Liver (tissue), 9 donors: ENCODE results near the gene ATP1B2. TPM values are rescaled to one million over a fixed set of nuclear protein-coding genes. Genes with fewer than 3 reads are reported as not detected.

ENCODE experiments used
- DNase-seq: peaks from one replicate; pipeline ENCODE4 v3.0.0-alpha.2; 2017; ENCODE audit warnings: low spot score
- H3K27ac ChIP-seq, 2 donors: one replicate each; pipeline ENCODE4 v1.7.0; 2013; ENCODE audit warnings: inconsistent platforms in 2 of 2, low read length in 2 of 2, control low read depth in 1 of 2, low read depth in 1 of 2, mild to moderate bottlenecking in 1 of 2
- H3K27me3 ChIP-seq, 4 donors: one replicate each; pipeline versions ENCODE4 v1.6.1 to v1.7.0; 2013; ENCODE audit warnings: low read length in 3 of 4, inconsistent platforms in 1 of 4, mild to moderate bottlenecking in 1 of 4, moderate library complexity in 1 of 4; ENCODE audit not compliant: control insufficient read depth in 4 of 4, insufficient read depth in 4 of 4
- H3K36me3 ChIP-seq, 4 donors: one replicate each; pipeline versions ENCODE4 v1.6.1 to v1.7.0; 2013; ENCODE audit warnings: low read length in 3 of 4, mild to moderate bottlenecking in 3 of 4, low read depth in 1 of 4, moderate library complexity in 1 of 4; ENCODE audit not compliant: control insufficient read depth in 4 of 4, insufficient read depth in 3 of 4
- H3K4me1 ChIP-seq, 4 donors: one replicate each; pipeline versions ENCODE4 v1.6.1 to v1.7.0; 2013; ENCODE audit warnings: low read length in 3 of 4, mild to moderate bottlenecking in 3 of 4, moderate library complexity in 1 of 4; ENCODE audit not compliant: control insufficient read depth in 4 of 4, insufficient read depth in 4 of 4
- H3K4me3 ChIP-seq, 3 donors: one replicate each; pipeline versions ENCODE4 v1.6.1 to v1.7.0; 2013; ENCODE audit warnings: low read length in 3 of 3, control low read depth in 1 of 3, low read depth in 1 of 3, mild to moderate bottlenecking in 1 of 3
- H3K9ac ChIP-seq, 2 donors: one replicate each; pipeline ENCODE4 v1.7.0; 2013; ENCODE audit warnings: low read length in 2 of 2, mild to moderate bottlenecking in 2 of 2, moderate library complexity in 2 of 2, control low read depth in 1 of 2, low read depth in 1 of 2
- H3K9me3 ChIP-seq, 4 donors: one replicate each; pipeline versions ENCODE4 v1.6.1 to v1.7.0; 2013; ENCODE audit warnings: low read length in 3 of 4; ENCODE audit not compliant: control insufficient read depth in 4 of 4
- EGR1 ChIP-seq, 2 donors: IDR thresholded peaks; 2 replicates each; pipeline ENCODE4 v1.6.1; 2016 to 2018; ENCODE audit warnings: antibody characterized with exemption in 2 of 2, low read depth in 2 of 2
- FOXA1 ChIP-seq: IDR thresholded peaks from 2 replicates; pipeline ENCODE4 v1.6.1; 2016; ENCODE audit warnings: antibody characterized with exemption
- FOXA2 ChIP-seq: IDR thresholded peaks from 2 replicates; pipeline ENCODE4 v1.6.1; 2016; ENCODE audit warnings: antibody characterized with exemption
- GABPA ChIP-seq, 2 donors: IDR thresholded peaks in 1 of 2; conservative IDR thresholded peaks in 1 of 2; 2 replicates each; pipeline ENCODE4 v1.6.1; 2016; ENCODE audit warnings: antibody characterized with exemption in 2 of 2, mild to moderate bottlenecking in 1 of 2, moderate library complexity in 1 of 2
- HNF4A ChIP-seq, 2 donors: conservative IDR thresholded peaks; 2 replicates each; pipeline ENCODE4 v1.6.1; 2016; ENCODE audit warnings: antibody characterized with exemption in 2 of 2, mild to moderate bottlenecking in 2 of 2
- HNF4G ChIP-seq: IDR thresholded peaks from 2 replicates; pipeline ENCODE4 v1.6.1; 2016; ENCODE audit warnings: antibody characterized with exemption
- JUND ChIP-seq, 2 donors: IDR thresholded peaks; 2 replicates each; pipeline ENCODE4 v1.6.1; 2016; ENCODE audit warnings: antibody characterized with exemption in 2 of 2
- NR2F2 ChIP-seq: IDR thresholded peaks from 2 replicates; pipeline ENCODE4 v1.6.1; 2016; ENCODE audit warnings: antibody characterized with exemption
- RAD21 ChIP-seq, 2 donors: IDR thresholded peaks; 2 replicates each; pipeline ENCODE4 v1.6.1; 2016; ENCODE audit warnings: antibody characterized with exemption in 2 of 2, mild to moderate bottlenecking in 2 of 2
- RXRA ChIP-seq, 2 donors: IDR thresholded peaks; 2 replicates each; pipeline ENCODE4 v1.6.1; 2017 to 2018; ENCODE audit warnings: antibody characterized with exemption in 2 of 2, mild to moderate bottlenecking in 1 of 2
- SP1 ChIP-seq: IDR thresholded peaks from 2 replicates; pipeline ENCODE4 v1.6.1; 2018; ENCODE audit warnings: antibody characterized with exemption, mild to moderate bottlenecking
- TAF1 ChIP-seq: conservative IDR thresholded peaks from 2 replicates; pipeline ENCODE4 v1.6.1; 2016; ENCODE audit warnings: antibody characterized with exemption, mild to moderate bottlenecking
- YY1 ChIP-seq: IDR thresholded peaks from 2 replicates; pipeline ENCODE4 v1.6.1; 2016; ENCODE audit warnings: antibody characterized with exemption, mild to moderate bottlenecking
- WGBS: extraction: QIAGEN DNeasy Blood & Tissue Kit; methylation state at CpG from one replicate; pipeline ENCODE4 v1.1.7; 2013; 5-methylcytosine and 5-hydroxymethylcytosine counted together
- polyA plus RNA-seq, 2 donors: library from polyadenylated mRNA; stranded (reverse) in 1 of 2; unstranded in 1 of 2; fragments of 200-250 nt in 1 of 2; fragments of >200 nt in 1 of 2; fragmentation: Nextera tagmentation in 1 of 2; extraction: Ambion mirVana in 1 of 2; gene quantifications; one replicate each; pipeline versions ENCODE4 v1.2.1 to v1.2.3, GENCODE V29; 2013 to 2015
- total RNA-seq, 2 donors: library from RNA; depleted of rRNA; stranded (reverse); fragments of >200 nt; gene quantifications; one replicate each; pipeline ENCODE4 v1.2.3, GENCODE V29; 2014
- TF ChIP-seq, protein P1 (sequence below): IDR thresholded peaks from 2 replicates; pipeline ENCODE4 v1.6.1; 2016; ENCODE audit warnings: antibody characterized with exemption
- TF ChIP-seq, protein P2 (sequence below): IDR thresholded peaks from 2 replicates; pipeline ENCODE4 v1.6.1; 2016; ENCODE audit warnings: antibody characterized with exemption
- TF ChIP-seq, protein P3 (sequence below): fragments of 150-350 bp; IDR thresholded peaks from 2 replicates; pipeline ENCODE4 v1.5.1; 2017; ENCODE audit warnings: improper control_type of control experiment, low read depth, low read length; ENCODE audit not compliant: missing input control
- TF ChIP-seq, protein P4 (sequence below): IDR thresholded peaks from 2 replicates; pipeline ENCODE4 v1.6.1; 2016; ENCODE audit warnings: antibody characterized with exemption
- TF ChIP-seq, protein P5 (sequence below): IDR thresholded peaks from 2 replicates; pipeline ENCODE4 v1.6.1; 2016; ENCODE audit warnings: antibody characterized with exemption, mild to moderate bottlenecking
- donor health status: healthy.
- donor health status: healthy.
- donor health status: healthy.
- donor health status: healthy.
- donor health status: healthy.

ATP1B2 gene
- total and polyA plus RNA-seq, 4 donors, result 0.33 to 8.3 (median 2.0) TPM

DNA sequence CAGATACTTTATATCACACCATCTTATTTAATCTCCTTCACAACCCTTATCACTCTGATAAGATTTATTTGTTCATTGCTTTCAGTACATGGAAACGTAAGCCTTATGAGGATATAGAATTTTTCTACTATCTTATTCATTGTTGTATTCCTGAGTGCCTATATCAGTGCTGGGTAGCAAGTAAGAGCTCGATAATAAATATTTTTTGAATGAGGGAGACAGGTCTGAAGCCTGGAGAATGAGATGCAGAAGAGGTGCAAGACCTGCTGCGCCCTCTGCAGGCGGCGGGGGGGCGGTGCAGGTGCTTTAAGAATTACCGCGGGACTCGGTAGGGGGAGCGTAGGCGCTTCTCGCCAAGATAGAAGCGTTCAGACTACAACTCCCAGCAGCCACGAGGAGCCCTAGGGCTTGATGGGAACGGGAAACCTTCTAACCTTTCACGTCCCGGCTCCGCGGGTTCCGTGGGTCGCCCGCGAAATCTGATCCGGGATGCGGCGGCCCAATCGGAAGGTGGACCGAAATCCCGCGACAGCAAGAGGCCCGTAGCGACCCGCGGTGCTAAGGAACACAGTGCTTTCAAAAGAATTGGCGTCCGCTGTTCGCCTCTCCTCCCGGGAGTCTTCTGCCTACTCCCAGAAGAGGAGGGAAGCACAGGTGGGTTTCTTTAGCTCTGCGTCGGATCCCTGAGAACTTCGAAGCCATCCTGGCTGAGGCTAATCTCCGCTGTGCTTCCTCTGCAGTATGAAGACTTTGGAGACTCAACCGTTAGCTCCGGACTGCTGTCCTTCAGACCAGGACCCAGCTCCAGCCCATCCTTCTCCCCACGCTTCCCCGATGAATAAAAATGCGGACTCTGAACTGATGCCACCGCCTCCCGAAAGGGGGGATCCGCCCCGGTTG lies 37.4 kb downstream of the ATP1B2 start, which contains the start of gene WRAP53:
TSS of gene WRAP53 (plus strand) at position 570 of the 900 bp plus-strand sequence. CDS start at position 742, 172 bp downstream.
- Histone ChIP-seq H3K9ac (peak within 1 kb of the TSS; percentile 93 to 98), H3K9me3 (no peaks in the 10 kb centered on the region), H3K4me3 (peak within 1 kb of the TSS; percentile 84 to 100 (median 85)), H3K27me3 (no peaks in the 10 kb centered on the region), H3K4me1 (peaks cover 4 to 31% (median 24%) of the 10 kb centered on the region in 4 donors), H3K27ac (peak within 1 kb of the TSS; percentile 93 to 98), H3K36me3 (no peaks in the 10 kb centered on the region)
- TF ChIP-seq HNF4A (conservative IDR thresholded peaks at IDR 0.05) (peak in 1 of 2 donors; percentile 30), EGR1 (IDR thresholded peaks at IDR 0.05; ENCODE audit: low read depth in 2 of 2) (no peak), HNF4G (peak; percentile 39), FOXA2 (no peak), RXRA (IDR thresholded peaks at IDR 0.05) (peak; percentile 59 to 61), TAF1 (peak; percentile 24), RAD21 (IDR thresholded peaks at IDR 0.05) (peak; percentile 92 to 93), JUND (IDR thresholded peaks at IDR 0.05) (peak in 1 of 2 donors; percentile 51), GABPA (IDR thresholded peaks at IDR 0.05 in 1 of 2, conservative IDR thresholded peaks at IDR 0.05 in 1 of 2) (peak; percentile 27 to 85), YY1 (no peak), NR2F2 (peak; percentile 92), SP1 (peak; percentile 79), FOXA1 (no peak)
- TF ChIP-seq, protein P1, sequence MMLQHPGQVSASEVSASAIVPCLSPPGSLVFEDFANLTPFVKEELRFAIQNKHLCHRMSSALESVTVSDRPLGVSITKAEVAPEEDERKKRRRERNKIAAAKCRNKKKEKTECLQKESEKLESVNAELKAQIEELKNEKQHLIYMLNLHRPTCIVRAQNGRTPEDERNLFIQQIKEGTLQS, result peak; percentile 50
- TF ChIP-seq, protein P2, sequence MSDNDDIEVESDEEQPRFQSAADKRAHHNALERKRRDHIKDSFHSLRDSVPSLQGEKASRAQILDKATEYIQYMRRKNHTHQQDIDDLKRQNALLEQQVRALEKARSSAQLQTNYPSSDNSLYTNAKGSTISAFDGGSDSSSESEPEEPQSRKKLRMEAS, result peak; percentile 85
- TF ChIP-seq, protein P3, sequence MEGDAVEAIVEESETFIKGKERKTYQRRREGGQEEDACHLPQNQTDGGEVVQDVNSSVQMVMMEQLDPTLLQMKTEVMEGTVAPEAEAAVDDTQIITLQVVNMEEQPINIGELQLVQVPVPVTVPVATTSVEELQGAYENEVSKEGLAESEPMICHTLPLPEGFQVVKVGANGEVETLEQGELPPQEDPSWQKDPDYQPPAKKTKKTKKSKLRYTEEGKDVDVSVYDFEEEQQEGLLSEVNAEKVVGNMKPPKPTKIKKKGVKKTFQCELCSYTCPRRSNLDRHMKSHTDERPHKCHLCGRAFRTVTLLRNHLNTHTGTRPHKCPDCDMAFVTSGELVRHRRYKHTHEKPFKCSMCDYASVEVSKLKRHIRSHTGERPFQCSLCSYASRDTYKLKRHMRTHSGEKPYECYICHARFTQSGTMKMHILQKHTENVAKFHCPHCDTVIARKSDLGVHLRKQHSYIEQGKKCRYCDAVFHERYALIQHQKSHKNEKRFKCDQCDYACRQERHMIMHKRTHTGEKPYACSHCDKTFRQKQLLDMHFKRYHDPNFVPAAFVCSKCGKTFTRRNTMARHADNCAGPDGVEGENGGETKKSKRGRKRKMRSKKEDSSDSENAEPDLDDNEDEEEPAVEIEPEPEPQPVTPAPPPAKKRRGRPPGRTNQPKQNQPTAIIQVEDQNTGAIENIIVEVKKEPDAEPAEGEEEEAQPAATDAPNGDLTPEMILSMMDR, result peak; percentile 99
- TF ChIP-seq, protein P4, sequence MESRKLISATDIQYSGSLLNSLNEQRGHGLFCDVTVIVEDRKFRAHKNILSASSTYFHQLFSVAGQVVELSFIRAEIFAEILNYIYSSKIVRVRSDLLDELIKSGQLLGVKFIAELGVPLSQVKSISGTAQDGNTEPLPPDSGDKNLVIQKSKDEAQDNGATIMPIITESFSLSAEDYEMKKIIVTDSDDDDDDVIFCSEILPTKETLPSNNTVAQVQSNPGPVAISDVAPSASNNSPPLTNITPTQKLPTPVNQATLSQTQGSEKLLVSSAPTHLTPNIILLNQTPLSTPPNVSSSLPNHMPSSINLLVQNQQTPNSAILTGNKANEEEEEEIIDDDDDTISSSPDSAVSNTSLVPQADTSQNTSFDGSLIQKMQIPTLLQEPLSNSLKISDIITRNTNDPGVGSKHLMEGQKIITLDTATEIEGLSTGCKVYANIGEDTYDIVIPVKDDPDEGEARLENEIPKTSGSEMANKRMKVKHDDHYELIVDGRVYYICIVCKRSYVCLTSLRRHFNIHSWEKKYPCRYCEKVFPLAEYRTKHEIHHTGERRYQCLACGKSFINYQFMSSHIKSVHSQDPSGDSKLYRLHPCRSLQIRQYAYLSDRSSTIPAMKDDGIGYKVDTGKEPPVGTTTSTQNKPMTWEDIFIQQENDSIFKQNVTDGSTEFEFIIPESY, result peak; percentile 99
- TF ChIP-seq, protein P5, sequence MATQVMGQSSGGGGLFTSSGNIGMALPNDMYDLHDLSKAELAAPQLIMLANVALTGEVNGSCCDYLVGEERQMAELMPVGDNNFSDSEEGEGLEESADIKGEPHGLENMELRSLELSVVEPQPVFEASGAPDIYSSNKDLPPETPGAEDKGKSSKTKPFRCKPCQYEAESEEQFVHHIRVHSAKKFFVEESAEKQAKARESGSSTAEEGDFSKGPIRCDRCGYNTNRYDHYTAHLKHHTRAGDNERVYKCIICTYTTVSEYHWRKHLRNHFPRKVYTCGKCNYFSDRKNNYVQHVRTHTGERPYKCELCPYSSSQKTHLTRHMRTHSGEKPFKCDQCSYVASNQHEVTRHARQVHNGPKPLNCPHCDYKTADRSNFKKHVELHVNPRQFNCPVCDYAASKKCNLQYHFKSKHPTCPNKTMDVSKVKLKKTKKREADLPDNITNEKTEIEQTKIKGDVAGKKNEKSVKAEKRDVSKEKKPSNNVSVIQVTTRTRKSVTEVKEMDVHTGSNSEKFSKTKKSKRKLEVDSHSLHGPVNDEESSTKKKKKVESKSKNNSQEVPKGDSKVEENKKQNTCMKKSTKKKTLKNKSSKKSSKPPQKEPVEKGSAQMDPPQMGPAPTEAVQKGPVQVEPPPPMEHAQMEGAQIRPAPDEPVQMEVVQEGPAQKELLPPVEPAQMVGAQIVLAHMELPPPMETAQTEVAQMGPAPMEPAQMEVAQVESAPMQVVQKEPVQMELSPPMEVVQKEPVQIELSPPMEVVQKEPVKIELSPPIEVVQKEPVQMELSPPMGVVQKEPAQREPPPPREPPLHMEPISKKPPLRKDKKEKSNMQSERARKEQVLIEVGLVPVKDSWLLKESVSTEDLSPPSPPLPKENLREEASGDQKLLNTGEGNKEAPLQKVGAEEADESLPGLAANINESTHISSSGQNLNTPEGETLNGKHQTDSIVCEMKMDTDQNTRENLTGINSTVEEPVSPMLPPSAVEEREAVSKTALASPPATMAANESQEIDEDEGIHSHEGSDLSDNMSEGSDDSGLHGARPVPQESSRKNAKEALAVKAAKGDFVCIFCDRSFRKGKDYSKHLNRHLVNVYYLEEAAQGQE, result peak; percentile 34
- DNase-seq, result peak; percentile 99
- WGBS, result under 1% methylated on average over 51 of the region's 51 CpGs
